HG03064 (cell line): ENCODE results near the gene CHAC1.
"Not testable (repeated sequence)": the region's sequence is repeated elsewhere in the genome, so short reads cannot be mapped to it uniquely, and the experiment has no call there.

Experiments used
- ATAC-seq: cut with Tn5 transposase; IDR thresholded peaks from one replicate; pipeline ENCODE4 v1.9.1; 2021; ENCODE audit warnings: low read depth; ENCODE audit not compliant: unreplicated experiment

Gene CHAC1

GRCh38 chr15:40936709-40937666 lies 16.3 kb upstream of the CHAC1 start:
- ATAC-seq: no peak

- no peak for ATAC-seq
Measured at GRCh38 chr15:40937762-40938535, 15.3 kb upstream of the CHAC1 start.

GRCh38 chr15:40938536-40938870 lies 14.8 kb upstream of the CHAC1 start:
- ATAC-seq: no peak

- ATAC-seq: no peak
Measured at GRCh38 chr15:40940296-40940801, 12.9 kb upstream of the CHAC1 start.

GRCh38 chr15:40941068-40941527 lies 12.2 kb upstream of the CHAC1 start:
- no peak for ATAC-seq

- ATAC-seq: no peak
Measured at GRCh38 chr15:40941528-40942336, 11.5 kb upstream of the CHAC1 start.

- no peak for ATAC-seq
Measured at GRCh38 chr15:40942337-40942854, 10.9 kb upstream of the CHAC1 start.

- no peak for ATAC-seq
Measured at GRCh38 chr15:40942878-40943277, 10.4 kb upstream of the CHAC1 start.

- ATAC-seq: no peak
Measured at GRCh38 chr15:40943764-40944365, 9.4 kb upstream of the CHAC1 start.

- ATAC-seq: no peak
Measured at GRCh38 chr15:40944510-40945296, 8.6 kb upstream of the CHAC1 start.

GRCh38 chr15:40948706-40949473 lies 4.4 kb upstream of the CHAC1 start:
- no peak for ATAC-seq

- ATAC-seq: no peak
Measured at GRCh38 chr15:40949756-40950207, 3.5 kb upstream of the CHAC1 start.

- ATAC-seq: no peak
Measured at GRCh38 chr15:40951764-40952163, 1.5 kb upstream of the CHAC1 start.

GRCh38 chr15:40952301-40952900 lies 870 bp upstream of the CHAC1 start:
- no peak for ATAC-seq

GRCh38 chr15:40953713-40954074 lies 423 bp downstream of the CHAC1 start:
- no peak for ATAC-seq

GRCh38 chr15:40954158-40954848 lies 1.0 kb downstream of the CHAC1 start:
- not testable (repeated sequence) for ATAC-seq

GRCh38 chr15:40955141-40955903 lies 2.1 kb downstream of the CHAC1 start:
- no peak for ATAC-seq
